WERI-Rb-1 (cell line): Measurements from ENCODE around the gene ECE2.

Experiments used
- DNase-seq: peaks from one replicate; pipeline ENCODE4 v3.0.0-alpha.2; 2020
- H3K27ac ChIP-seq: fragments of 250-450 bp; sonication (Bioruptor Pico); 2 replicates; pipeline ENCODE4 v1.5.1; 2020; ENCODE audit warnings: mild to moderate bottlenecking, moderate library complexity
- H3K27me3 ChIP-seq: fragments of 250-450 bp; sonication (Bioruptor Pico); 2 replicates; pipeline ENCODE4 v1.5.1; 2021; ENCODE audit warnings: mild to moderate bottlenecking, low read depth, moderate library complexity; ENCODE audit not compliant: insufficient read depth, severe bottlenecking
- H3K36me3 ChIP-seq: fragments of 250-450 bp; sonication (Bioruptor Pico); 2 replicates; pipeline ENCODE4 v1.5.1; 2020; ENCODE audit warnings: mild to moderate bottlenecking, moderate library complexity
- H3K4me3 ChIP-seq: 2 replicates; pipeline ENCODE4 v1.5.1; 2011; ENCODE audit warnings: low read depth, mild to moderate bottlenecking, control low read depth, low read length
- H3K9me3 ChIP-seq: fragments of 250-450 bp; sonication (Bioruptor Pico); 2 replicates; pipeline ENCODE4 v1.5.1; 2021; ENCODE audit warnings: mild to moderate bottlenecking, moderate library complexity; ENCODE audit not compliant: severe bottlenecking
- TF ChIP-seq, protein P1 (sequence below): IDR thresholded peaks from 2 replicates; pipeline ENCODE4 v1.5.1; 2011; ENCODE audit warnings: low read depth, mild to moderate bottlenecking, control low read depth, inconsistent platforms, low read length

ECE2 gene

DNA sequence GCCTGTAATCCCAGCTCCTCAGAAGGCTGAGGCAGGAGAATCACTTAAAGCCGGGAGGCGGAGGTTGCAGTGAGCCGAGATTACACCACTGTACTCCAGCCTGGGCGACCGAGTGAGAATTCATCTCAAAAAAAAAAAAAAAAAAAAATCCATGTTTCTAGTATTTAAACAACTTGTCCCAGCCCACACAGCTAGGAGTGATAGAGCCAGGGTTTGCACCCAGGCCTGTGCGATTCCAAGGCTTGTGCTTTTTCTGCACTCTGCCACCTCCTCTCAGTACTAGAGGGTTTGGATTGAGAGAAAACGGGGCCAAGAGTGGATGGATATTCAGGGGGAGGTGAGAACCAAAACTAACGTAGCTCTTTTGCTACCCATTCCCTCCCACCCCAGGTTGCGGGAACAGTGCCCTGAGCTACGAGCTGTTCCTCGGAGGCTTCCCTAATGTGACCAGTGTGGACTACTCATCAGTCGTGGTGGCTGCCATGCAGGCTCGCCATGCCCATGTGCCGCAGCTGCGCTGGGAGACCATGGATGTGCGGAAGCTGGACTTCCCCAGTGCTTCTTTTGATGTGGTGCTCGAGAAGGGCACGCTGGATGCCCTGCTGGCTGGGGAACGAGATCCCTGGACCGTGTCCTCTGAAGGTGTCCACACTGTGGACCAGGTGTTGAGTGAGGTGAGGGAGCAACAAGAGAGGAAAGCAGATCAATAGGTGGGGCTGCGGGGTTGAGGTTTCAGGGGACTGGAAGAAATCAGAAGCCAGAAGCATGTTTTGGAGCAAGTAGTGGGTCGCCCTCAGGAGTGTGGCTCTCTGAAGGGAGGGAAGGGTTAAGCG, 18.5 kb upstream of the ECE2 start:
- TF ChIP-seq, protein P1, sequence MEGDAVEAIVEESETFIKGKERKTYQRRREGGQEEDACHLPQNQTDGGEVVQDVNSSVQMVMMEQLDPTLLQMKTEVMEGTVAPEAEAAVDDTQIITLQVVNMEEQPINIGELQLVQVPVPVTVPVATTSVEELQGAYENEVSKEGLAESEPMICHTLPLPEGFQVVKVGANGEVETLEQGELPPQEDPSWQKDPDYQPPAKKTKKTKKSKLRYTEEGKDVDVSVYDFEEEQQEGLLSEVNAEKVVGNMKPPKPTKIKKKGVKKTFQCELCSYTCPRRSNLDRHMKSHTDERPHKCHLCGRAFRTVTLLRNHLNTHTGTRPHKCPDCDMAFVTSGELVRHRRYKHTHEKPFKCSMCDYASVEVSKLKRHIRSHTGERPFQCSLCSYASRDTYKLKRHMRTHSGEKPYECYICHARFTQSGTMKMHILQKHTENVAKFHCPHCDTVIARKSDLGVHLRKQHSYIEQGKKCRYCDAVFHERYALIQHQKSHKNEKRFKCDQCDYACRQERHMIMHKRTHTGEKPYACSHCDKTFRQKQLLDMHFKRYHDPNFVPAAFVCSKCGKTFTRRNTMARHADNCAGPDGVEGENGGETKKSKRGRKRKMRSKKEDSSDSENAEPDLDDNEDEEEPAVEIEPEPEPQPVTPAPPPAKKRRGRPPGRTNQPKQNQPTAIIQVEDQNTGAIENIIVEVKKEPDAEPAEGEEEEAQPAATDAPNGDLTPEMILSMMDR: no peak
- Histone ChIP-seq H3K27me3 (peaks cover 24% of the 10 kb centered on the region), H3K27ac (no peak overlapping the region), H3K4me3 (no peak overlapping the region), H3K9me3 (no peaks in the 10 kb centered on the region), H3K36me3 (no peaks in the 10 kb centered on the region)
- no peak for DNase-seq

DNA sequence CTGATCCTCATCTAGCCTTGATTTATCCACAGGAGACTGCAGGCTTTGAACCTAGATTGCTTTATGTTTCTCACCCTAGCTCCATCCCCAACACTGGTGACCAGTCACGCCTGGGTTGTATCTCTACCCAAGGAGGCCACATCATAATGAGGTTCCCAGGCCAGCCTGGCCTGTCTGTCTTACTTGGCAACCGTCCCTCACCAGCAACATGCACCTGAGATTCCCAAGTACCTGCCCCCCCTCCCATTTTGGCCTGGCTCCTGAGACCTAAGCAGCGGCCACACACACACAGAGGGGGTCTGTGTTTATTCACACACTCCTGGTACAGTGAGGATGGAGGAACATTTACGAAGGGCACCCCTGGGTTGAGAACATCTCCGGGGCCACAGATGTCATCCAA, 16.9 kb upstream of the ECE2 start:
- H3K27ac ChIP-seq: no peak overlapping the region
- no peak overlapping the region for H3K4me3 ChIP-seq
- DNase-seq: no peak
- H3K27me3 ChIP-seq: peaks cover 30% of the 10 kb centered on the region
- H3K36me3 ChIP-seq: no peaks in the 10 kb centered on the region
- H3K9me3 ChIP-seq: no peaks in the 10 kb centered on the region
- TF ChIP-seq, protein P1: no peak

DNA sequence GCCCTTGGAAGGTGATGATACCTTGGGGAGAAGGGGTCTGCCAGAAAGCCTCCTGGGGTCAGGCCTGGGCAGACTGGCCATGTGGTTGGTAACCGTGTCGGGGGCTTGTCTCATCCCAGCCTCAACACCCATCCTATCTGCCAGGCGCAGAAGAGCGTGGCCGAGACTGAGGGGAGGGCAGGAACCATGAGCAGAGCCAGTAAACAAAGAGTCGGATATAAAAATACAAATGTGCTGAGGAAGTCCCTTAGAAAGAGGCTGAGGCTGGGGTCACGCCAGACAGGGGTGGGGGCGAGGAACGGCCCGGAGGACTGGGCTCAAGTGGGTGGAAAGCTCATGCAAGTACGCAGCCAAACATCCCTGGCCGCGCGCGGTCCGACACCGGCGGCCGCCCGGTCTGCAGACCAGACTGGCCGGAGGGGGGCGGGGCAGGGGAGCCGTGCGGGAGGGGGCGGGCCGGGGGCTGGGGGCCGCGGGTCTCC, 16.4 kb upstream of the ECE2 start:
- Histone ChIP-seq H3K4me3 (no peak overlapping the region), H3K27me3 (peaks cover 30% of the 10 kb centered on the region), H3K9me3 (no peaks in the 10 kb centered on the region), H3K27ac (no peak overlapping the region), H3K36me3 (no peaks in the 10 kb centered on the region)
- no peak for DNase-seq
- TF ChIP-seq, protein P1: no peak

DNA sequence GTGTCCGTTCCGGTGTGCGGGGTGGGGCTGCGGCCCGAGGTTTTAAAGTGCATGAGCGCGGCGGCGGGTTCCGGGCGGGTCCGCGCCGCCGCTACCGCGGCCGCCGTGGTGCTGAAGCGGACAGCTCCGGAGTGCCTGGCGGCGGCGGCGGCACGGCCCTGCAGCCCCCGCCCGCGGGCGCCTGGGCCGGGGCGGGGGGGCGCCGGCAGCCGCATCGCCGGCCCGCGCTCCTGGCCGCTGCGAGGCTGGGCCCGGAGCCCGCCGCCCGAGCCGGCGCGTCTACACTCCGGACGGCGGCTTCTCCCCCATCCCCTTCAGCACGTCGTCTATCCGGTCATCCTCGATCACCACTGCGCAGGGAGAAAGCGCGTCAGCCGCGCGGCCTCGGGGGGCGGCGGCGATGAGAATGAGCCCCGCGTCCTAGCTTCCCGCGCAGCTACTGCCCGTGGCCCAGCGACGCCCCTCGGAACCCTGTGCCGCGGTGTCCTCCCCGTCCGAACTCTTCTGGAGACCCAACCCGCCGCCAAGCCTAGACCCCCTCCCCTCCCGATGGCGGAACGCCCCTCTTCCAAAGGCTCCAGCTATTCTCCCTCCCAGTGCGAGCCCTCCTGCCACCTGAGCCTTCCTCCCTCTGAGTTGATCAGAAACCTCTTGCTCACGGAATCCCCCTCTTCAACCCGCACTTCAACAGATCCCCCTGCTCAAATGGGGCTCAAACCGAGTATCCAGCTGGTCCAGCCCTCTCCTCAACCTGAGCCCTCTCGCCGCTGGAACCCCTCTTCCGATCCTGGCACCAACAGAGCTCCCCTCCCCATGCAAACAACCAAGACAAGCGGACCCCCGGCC, 15.7 kb upstream of the ECE2 start:
- no peak for DNase-seq
- H3K27me3 ChIP-seq: peaks cover 30% of the 10 kb centered on the region
- H3K36me3 ChIP-seq: no peaks in the 10 kb centered on the region
- peak overlapping the region; percentile 75 for H3K4me3 ChIP-seq
- H3K27ac ChIP-seq: no peak overlapping the region
- no peaks in the 10 kb centered on the region for H3K9me3 ChIP-seq
- TF ChIP-seq, protein P1: no peak

DNA sequence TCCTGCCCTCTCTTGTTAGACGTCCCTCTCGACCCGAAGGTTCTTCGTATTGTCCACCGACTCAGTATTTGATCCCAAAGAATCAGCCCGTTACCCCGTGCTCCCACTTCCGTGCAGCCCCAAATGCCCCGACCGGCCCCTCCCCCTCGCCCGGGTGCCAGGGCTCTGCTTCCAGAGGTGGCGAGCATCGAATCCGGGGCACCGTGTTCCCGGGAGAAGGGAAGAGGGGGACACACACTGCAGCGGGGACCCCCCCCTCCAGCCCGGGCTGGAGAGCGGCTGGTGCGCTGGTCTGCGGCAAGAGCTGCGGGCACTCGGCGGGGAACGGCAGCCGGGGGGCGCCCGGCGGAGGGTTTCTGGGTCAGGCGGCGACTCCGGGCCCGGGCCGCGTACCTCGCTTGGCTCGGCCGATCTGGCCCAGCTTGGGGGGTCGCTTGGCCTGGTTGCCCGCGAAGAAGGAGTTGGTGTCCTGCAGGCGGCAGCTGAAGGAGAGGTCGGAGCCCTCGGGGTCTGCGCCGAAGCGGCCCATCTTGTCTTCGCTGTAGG, 15.0 kb upstream of the ECE2 start:
- Histone ChIP-seq H3K4me3 (peak overlapping the region; percentile 75), H3K36me3 (no peaks in the 10 kb centered on the region), H3K27me3 (peaks cover 30% of the 10 kb centered on the region), H3K9me3 (no peaks in the 10 kb centered on the region), H3K27ac (0 out of 2 replicates have a peak overlapping the region, but pooled peaks have one; percentile 43)
- DNase-seq: no peak
- TF ChIP-seq, protein P1: no peak
